H1 (cell line): Measurements from ENCODE around the gene ZNF490. TPM values are rescaled to one million over a fixed set of nuclear protein-coding genes. Genes with fewer than 3 reads are reported as not detected.

ENCODE experiments used
- BACH1 ChIP-seq: IDR thresholded peaks from 2 replicates; pipeline ENCODE4 v1.6.1; 2012; ENCODE audit warnings: low read length, improper control_type of control experiment
- CTCF ChIP-seq, 3 experiments: IDR thresholded peaks; 1 replicate in 2 of 3; 2 replicates in 1 of 3; pipeline versions ENCODE4 v1.5.1 to v1.6.1; 2011; ENCODE audit warnings: low read length in 3 of 3, mild to moderate bottlenecking in 3 of 3, inconsistent platforms in 2 of 3, low read depth in 1 of 3, moderate library complexity in 1 of 3; ENCODE audit not compliant: insufficient read depth in 1 of 3; ENCODE audit errors: control extremely low read depth in 1 of 3
- KDM1A ChIP-seq: fragments of 200-600, 300-600 bp; sonication (generic); IDR thresholded peaks from 2 replicates; pipeline ENCODE4 v1.7.1; 2016; ENCODE audit warnings: mild to moderate bottlenecking, low read length, borderline replicate concordance
- SRF ChIP-seq: IDR thresholded peaks from 2 replicates; pipeline ENCODE4 v1.6.1; 2011; ENCODE audit warnings: mild to moderate bottlenecking, low read depth, low read length, moderate library complexity
- polyA plus RNA-seq, 7 experiments: library from polyadenylated mRNA; depleted of rRNA in 3 of 7; stranded (reverse) in 5 of 7; unstranded in 2 of 7; fragments of >200 nt in 5 of 7; fragments of 200-250 nt in 2 of 7; gene quantifications; 1 replicate in 5 of 7; 2 replicates in 1 of 7; 4 replicates in 1 of 7; pipeline versions ENCODE4 v1.2.1 to v1.2.3, GENCODE V29; 2011 to 2013; ENCODE audit warnings: missing spikeins in 2 of 7, mixed read lengths in 2 of 7
- total RNA-seq: library from RNA; stranded (reverse); fragmentation: NEBNext Ultra II Directional; extraction: Animal tissue kit (Norgen Biotek cat#: 25700); gene quantifications from 2 replicates; pipeline ENCODE4 v1.2.1, GENCODE V29; 2021

The ZNF490 gene
- total and polyA plus RNA-seq, 2 of the 8 experiments (the other 6 are each of a cell fraction or from before 2014, with no cell fraction given): 1.7 to 9.0 TPM

GRCh38 chr19:12656899-12657571, 46.4 kb upstream of the ZNF490 start (continued):
- peak; percentile 49 to 67 (median 54) for TF ChIP-seq CTCF (IDR thresholded peaks at IDR 0.05; ENCODE audit: control extremely low read depth in 1 of 3, insufficient read depth in 1 of 3, low read depth in 1 of 3, low read length in 3 of 3)
- no peak for TF ChIP-seq BACH1
- no peak for TF ChIP-seq SRF
- TF ChIP-seq KDM1A: no peak
